ENCODE data around the gene CRK. TPM values are rescaled to one million over a fixed set of nuclear protein-coding genes. Genes with fewer than 3 reads are reported as not detected.
A peak's percentile ranks its signal among the peaks of the same experiment; 100 is the strongest.

The CRK gene
- total and polyA plus RNA-seq, 12 donors = 22.2 to 47.5 (median 36.0) TPM

DNA sequence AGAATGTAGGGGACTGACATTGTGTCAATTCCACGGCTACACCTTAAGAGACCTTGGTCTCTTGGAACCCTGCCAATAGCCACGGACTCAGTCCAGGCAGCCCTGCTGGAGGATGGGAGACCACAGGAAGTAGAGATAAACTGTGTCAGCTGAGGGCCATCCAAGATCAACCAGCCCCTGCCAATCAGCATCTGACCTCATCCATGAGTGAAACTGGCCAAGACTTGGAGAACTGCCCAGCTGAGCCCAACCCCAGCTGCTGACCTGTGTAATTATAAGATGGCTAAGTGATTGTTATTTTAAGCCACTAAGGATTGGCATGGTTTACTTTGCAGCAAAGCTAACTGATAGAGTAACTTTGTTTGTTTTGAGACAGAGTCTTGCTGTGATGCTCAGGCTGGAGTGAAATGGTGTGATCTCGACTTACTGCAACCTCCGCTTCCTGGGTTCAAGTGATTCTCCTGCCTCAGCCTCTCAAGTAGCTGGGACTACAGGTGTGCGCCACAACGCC is 42.7 kb downstream of the CRK start:
- ATAC-seq = peak; percentile 74 to 96 (median 90)
- peaks cover 0 to 9% (median 0%) of the 10 kb centered on the region in 11 donors for H3K9me3 ChIP-seq
- 30 to 44% methylated on average over 6 of the region's 6 CpGs for WGBS, 2 donors
- peaks cover 0 to 20% (median 0%) of the 10 kb centered on the region in 9 donors for H3K36me3 ChIP-seq
- DNase-seq = peak; percentile 68 to 85
- H3K27ac ChIP-seq = peak overlapping the region in 6 of 10 donors; percentile 2 to 60 (median 35)
- TF ChIP-seq, protein P1, sequence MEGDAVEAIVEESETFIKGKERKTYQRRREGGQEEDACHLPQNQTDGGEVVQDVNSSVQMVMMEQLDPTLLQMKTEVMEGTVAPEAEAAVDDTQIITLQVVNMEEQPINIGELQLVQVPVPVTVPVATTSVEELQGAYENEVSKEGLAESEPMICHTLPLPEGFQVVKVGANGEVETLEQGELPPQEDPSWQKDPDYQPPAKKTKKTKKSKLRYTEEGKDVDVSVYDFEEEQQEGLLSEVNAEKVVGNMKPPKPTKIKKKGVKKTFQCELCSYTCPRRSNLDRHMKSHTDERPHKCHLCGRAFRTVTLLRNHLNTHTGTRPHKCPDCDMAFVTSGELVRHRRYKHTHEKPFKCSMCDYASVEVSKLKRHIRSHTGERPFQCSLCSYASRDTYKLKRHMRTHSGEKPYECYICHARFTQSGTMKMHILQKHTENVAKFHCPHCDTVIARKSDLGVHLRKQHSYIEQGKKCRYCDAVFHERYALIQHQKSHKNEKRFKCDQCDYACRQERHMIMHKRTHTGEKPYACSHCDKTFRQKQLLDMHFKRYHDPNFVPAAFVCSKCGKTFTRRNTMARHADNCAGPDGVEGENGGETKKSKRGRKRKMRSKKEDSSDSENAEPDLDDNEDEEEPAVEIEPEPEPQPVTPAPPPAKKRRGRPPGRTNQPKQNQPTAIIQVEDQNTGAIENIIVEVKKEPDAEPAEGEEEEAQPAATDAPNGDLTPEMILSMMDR (IDR thresholded peaks at IDR 0.05) = no peak
- no peak overlapping the region for H3K4me3 ChIP-seq
- H3K4me1 ChIP-seq = peaks cover 0 to 28% (median 25%) of the 10 kb centered on the region in 9 donors
- intact Hi-C loops (cut with DNase I) = no loop called here
- H3K27me3 ChIP-seq = no peaks in the 10 kb centered on the region

DNA sequence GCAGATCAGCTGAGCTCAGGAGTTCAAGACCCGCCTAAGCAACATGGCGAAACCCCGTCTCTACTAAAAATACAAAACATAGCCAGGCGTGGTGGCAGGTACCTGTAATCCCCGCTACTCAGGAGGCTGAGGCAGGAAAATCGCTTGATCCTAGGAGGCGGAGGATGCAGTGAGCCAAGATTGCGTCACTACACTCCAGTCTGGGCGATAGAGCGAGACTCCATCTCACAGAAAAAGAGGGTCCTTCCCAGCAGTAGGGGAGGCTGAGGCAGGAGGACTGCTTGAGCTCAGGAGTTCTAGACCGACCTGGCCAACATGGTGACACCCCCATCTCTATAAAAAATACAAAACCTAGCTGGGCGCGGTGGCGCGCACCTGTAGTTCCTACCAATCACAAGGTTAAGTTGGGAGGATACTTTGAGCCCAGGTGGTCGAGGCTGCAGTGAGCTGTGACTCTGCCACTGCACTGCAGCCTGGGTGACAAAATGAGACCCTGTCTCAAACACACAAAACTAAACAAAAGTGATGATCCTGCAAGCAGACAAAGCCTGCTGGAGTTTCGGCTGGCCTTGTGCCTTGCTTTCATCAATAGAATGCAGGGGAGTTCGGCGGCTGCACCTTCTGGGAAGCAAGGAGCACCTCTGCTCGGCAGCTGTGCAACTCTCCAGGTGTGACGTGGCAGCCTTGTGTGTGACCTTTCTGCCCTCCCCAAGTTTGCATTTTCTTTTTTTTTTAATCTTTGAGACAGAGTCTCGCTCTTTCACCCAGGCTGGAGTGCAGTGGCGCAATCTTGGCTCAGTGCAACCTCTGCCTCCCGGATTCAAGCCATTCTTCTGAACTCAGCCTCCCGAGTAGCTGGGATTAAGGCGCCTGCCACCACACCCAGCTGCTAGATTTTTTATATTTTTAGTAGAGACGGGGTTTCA is 43.6 kb downstream of the CRK start:
- Histone ChIP-seq H3K27me3 (no peaks in the 10 kb centered on the region), H3K4me3 (no peak overlapping the region), H3K4me1 (peaks cover 0 to 28% (median 25%) of the 10 kb centered on the region in 9 donors), H3K36me3 (peaks cover 0 to 16% (median 0%) of the 10 kb centered on the region in 9 donors), H3K27ac (no peak overlapping the region), H3K9me3 (peaks cover 0 to 9% (median 0%) of the 10 kb centered on the region in 11 donors)
- no peak for DNase-seq
- intact Hi-C loops (cut with DNase I) = no loop called here
- WGBS, 2 donors = 80 to 84% methylated on average over 27 of the region's 27 CpGs
- TF ChIP-seq, protein P1 (IDR thresholded peaks at IDR 0.05) = no peak
- ATAC-seq = peak in 2 of 8 donors; percentile 10 to 23

DNA sequence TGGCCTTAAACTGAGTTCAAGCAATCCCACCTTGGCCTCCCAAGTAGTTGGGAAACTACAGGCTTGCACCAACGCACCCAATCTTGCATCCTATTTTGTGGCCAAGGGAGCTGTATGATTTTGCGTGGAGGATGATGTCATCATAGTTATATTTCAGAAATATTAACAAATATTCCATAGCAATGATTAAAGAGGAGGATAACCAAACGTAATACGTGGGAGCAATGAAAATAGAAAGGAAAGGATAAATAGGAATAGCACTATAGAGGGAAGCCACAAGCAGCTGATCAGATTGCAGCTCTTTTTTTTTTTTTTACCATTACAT is 53.8 kb downstream of the CRK start:
- ATAC-seq = no peak
- Histone ChIP-seq H3K27ac (no peak overlapping the region), H3K27me3 (no peaks in the 10 kb centered on the region), H3K4me3 (no peak overlapping the region), H3K9me3 (no peaks in the 10 kb centered on the region), H3K4me1 (peaks cover 3 to 31% (median 20%) of the 10 kb centered on the region in 9 donors), H3K36me3 (no peaks in the 10 kb centered on the region)
- intact Hi-C loops (cut with DNase I) = loop anchor here in 2 of 10 donors (5.0 kb wide), 2 partner anchors 35 kb away; no protein-coding TSS in a partner anchor
- 96 to 98% methylated on average over 4 of the region's 4 CpGs for WGBS, 2 donors
- TF ChIP-seq, protein P1 (IDR thresholded peaks at IDR 0.05) = no peak
- no peak for DNase-seq

DNA sequence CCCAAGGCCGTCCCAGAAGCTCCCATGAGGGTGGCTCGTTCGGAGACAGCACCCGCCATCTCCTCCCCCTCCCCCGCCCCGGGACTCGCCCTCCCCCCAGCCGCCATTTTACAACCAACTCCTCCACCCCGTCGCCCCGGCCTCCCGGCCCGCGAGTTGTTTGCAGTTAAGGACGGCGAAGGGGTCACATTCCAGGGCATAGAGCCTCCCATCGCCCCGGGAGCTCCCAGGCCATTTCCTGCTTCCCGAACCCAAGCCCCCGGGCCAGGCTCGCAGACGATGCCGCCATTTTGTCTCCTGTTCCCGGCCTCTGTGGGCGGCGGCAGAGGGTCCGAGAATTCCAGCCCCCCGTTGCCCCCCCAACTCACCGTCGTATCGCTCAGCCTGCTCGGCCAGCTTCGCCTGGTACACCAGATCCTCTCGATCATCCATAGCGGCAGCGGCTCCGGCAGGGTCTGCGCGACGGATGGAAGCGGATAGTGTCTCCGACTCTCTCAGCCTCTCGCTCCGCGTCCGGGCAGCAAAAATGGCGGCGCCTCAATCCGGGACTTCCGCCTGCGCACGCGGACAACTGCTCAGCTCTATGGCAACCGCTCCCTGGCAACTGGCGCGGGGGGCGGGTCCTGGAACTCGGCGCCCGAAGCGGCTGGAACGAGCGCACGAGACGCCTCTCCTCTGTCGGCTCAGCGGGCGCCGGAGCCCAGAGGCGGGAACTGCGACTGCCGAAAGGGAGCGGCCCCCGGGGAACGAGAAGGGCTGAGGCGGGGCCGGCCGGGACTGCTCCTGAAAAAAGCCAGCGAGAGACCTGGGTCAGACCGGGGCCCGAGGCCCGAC is 56.1 kb downstream of the CRK start, which contains the start of gene YWHAE:
Gene YWHAE, minus strand, starts transcription at position 544 of the 834 bp plus-strand sequence. Its CDS starts 112 bp downstream, at position 432.
- WGBS, 2 donors = 0 to 1% methylated on average over 81 to 82 of the region's 82 CpGs
- DNase-seq (peak; percentile 98), ATAC-seq (peak; percentile 97 to 98 (median 98))
- H3K4me1 ChIP-seq = peaks cover 5 to 49% (median 42%) of the 10 kb centered on the region in 9 donors
- no peaks in the 10 kb centered on the region for H3K27me3 ChIP-seq
- peak within 1 kb of the TSS; percentile 67 to 94 (median 80) for H3K4me3 ChIP-seq
- H3K36me3 ChIP-seq = peaks cover 0 to 15% (median 0%) of the 10 kb centered on the region in 9 donors
- peak within 1 kb of the TSS; percentile 90 to 97 (median 96) for H3K27ac ChIP-seq
- intact Hi-C loops (cut with DNase I) = loop anchor here in 6 of 10 donors (5.0 to 10.0 kb wide), 5 partner anchors 33 to 57 kb away; partner anchors contain the start of gene CRK (in 2 of the 6)
- no peaks in the 10 kb centered on the region for H3K9me3 ChIP-seq
- TF ChIP-seq, protein P1 (IDR thresholded peaks at IDR 0.05) = no peak
